Stimulated activated naive CD8-positive, alpha-beta T cell treated with anti-CD3 and anti-CD28 coated beads, Interleukin-15, Interleukin-2, amounts not matched to agents 100 U/mL and 50 U/mL, for 24 hours (primary cell): ENCODE data around the gene LSAMP.

Source experiments
- ATAC-seq: fragments of 150-1000 bp; cut with Tn5 transposase; one replicate; pipeline ENCODE4 v1.10.0; 2021
- DNase-seq: peaks from one replicate; pipeline ENCODE4 v3.0.0; 2021

LSAMP gene

DNA sequence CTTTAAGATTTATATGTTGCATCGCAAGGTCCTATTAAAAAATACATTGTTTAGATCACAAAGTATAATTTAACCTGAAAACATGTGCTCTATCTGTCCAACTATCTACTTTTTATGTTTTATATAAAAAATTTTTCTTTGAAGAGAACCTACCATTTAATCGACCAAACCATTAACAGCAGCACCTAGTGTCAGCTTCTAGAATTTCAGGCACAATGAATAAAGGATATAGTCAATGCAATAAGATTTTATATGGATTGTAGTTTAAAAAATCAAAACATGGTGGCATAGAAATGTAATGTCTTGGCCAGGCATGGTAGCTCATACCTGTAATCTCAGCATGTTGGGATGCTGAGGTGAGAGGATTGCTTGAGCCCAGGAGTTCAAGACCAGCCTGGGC, 508.2 kb downstream of the LSAMP start:
- no peak for DNase-seq
- no peak for ATAC-seq

DNA sequence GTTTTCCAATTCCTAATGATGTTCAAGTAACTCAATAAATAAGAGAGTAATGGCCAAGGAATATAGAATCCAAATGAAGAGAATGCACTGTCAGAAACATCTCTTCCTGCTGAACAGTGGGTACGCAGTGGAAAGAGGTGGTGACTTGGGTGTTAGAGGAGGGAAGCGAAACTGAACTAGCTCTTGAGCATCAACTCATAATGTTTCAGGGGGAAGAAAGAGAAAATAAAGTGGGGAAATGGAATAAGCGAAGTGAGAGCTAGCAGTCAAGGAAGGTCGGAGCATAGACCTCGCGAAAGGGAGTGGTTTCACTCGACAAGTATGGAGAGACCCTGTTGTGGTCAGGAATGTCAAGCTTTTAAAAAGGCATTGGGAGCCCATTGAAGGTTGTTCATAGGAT, 512.5 kb downstream of the LSAMP start:
- ATAC-seq (no peak), DNase-seq (no peak)

- no peak for ATAC-seq
- DNase-seq: no peak
Measured at GRCh38 chr3:115931581-115931980, 513.7 kb downstream of the LSAMP start.

- ATAC-seq: no peak
- no peak for DNase-seq
Measured at GRCh38 chr3:115930922-115931321, 514.4 kb downstream of the LSAMP start.

GRCh38 chr3:115930168-115930567, 515.1 kb downstream of the LSAMP start:
- no peak for ATAC-seq
- no peak for DNase-seq

GRCh38 chr3:115928376-115928775, 516.9 kb downstream of the LSAMP start:
- DNase-seq (no peak), ATAC-seq (no peak)

- DNase-seq: no peak
- ATAC-seq: no peak
Measured at GRCh38 chr3:115927197-115927596, 518.1 kb downstream of the LSAMP start.

GRCh38 chr3:115922681-115923347, 522.5 kb downstream of the LSAMP start:
- ATAC-seq (no peak), DNase-seq (no peak)

- DNase-seq (no peak), ATAC-seq (no peak)
Measured at GRCh38 chr3:115921711-115922110, 523.6 kb downstream of the LSAMP start.

GRCh38 chr3:115918900-115919299, 526.4 kb downstream of the LSAMP start:
- DNase-seq (no peak), ATAC-seq (no peak)

DNA sequence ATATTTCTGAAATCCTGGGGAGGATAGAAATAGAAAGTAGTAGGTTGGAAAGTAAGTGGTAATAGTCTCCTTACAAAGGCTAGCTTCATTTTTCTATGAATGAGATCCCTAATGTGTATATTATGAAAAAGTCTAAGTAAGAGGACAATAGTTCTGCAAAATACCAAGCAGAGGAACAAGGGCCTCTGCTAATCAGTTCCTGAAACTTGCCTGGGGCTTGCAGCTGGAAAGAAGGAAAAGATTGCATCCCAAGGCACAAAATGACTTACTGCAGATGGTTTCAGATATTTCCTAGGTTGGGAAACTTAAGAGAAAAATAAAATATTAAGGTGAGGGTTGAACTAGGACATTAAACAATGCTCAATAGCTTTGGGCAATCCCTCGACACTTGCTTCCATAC, 528.4 kb downstream of the LSAMP start:
- DNase-seq (no peak), ATAC-seq (no peak)

- no peak for DNase-seq
Measured at GRCh38 chr3:115915061-115915460, 530.2 kb downstream of the LSAMP start.

DNA sequence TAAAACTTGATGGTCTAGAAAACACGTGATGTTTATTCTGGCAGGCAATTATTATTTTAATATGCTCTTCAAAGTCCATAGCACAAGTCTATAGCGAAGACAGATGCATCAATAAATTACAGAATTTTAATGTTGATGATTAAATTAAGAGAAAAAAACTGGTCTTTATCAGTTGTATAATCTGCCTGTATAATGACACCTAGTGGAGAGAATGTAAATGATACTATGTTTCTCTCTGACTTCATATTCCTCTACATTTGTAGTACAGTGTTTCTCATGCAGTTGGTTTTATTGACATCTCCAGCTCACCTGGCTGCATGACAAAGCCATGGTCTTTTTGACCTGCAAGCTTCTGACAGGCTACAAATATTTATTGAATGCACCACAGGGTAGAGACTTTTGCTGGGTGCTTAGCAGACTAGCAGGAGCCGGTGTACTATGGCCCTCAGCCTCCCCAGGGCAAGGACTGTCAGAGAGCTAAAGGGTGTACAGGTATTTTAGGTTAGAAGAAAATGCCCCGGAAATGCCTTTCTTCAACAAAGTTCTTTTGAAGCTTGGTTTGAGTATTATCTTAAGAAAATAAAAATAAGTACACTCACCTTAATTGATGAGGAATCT, 532.1 kb downstream of the LSAMP start:
- DNase-seq (no peak), ATAC-seq (no peak)

More at GRCh38 chr3:115915061-115915460, 530.2 kb downstream of the LSAMP start:
- ATAC-seq: no peak

- no peak for ATAC-seq
- no peak for DNase-seq
Measured at GRCh38 chr3:115912372-115912771, 532.9 kb downstream of the LSAMP start.

DNA sequence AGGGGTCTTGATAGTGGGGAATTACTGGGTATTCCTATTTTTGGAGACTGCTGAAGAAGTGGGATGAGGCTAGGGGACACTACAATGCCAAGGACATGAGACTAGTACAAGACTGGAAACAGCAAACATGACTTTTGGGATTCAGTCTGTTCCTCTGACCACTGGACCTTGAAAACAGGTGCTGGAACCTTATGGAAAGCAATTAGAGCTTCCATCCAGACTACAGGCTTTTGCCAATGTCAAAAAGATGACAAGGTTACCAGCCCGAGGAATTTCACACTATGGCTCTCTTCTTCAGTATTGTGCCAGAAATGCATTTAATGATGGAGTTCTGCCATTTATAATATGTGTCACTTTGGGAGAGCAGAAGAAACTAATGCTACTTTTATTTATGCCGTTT, 539.4 kb downstream of the LSAMP start:
- DNase-seq: no peak
- no peak for ATAC-seq

- DNase-seq (no peak), ATAC-seq (no peak)
Measured at GRCh38 chr3:115903843-115904242, 541.4 kb downstream of the LSAMP start.

DNA sequence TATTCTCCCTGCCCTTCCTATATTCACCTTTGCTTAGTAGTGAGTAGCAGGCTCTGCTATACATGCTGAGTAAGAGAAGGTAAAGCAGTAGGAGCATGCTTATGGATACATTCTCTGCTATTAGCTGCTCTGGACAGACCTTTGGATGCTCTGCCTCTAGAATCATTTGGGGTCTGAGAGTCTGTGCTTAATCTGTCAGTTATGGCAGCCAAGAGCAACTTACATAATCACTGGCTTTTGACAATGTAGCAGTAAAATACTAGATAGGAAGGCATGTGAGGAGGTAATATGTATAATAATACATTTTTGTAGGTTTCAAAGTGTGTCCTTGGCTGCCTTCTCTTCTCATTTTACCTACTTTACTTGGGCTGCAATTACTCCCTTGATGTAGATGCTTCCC, 544.3 kb downstream of the LSAMP start:
- no peak for DNase-seq
- no peak for ATAC-seq

GRCh38 chr3:115899535-115899934, 545.8 kb downstream of the LSAMP start:
- DNase-seq (no peak), ATAC-seq (no peak)

GRCh38 chr3:115898656-115899410, 546.5 kb downstream of the LSAMP start:
- ATAC-seq: no peak
- no peak for DNase-seq

DNA sequence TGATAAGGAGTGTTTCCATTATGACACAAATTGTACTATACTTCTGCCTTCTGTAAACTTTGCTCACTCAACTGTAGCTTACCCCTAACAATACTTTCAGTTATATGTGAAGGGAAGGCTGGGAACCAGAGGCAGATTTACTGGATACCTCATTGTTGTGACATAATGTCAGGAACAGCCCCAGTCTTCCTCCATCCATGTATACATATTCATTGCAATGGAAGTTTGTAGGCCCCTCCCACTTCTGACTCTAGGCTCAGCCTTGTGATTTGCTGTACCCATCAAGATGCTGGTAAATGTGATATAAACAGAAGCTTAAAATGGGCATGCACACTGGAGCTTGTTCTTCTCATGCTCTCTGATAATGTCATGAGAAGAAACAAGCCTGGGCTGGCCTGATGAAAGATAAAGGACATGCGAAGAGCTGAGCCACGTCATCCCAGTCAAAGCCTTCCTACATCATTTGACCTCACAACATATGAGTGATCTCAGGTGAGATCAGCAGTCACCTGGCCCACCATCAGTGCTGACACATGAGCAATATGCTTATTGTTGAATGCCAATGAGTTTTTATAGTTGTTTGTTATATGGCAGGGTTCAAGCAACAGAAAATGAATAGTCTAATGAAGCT, 554.2 kb downstream of the LSAMP start:
- no peak for ATAC-seq
- DNase-seq: no peak

- ATAC-seq: no peak
Measured at GRCh38 chr3:115890579-115890978, 554.7 kb downstream of the LSAMP start.

DNA sequence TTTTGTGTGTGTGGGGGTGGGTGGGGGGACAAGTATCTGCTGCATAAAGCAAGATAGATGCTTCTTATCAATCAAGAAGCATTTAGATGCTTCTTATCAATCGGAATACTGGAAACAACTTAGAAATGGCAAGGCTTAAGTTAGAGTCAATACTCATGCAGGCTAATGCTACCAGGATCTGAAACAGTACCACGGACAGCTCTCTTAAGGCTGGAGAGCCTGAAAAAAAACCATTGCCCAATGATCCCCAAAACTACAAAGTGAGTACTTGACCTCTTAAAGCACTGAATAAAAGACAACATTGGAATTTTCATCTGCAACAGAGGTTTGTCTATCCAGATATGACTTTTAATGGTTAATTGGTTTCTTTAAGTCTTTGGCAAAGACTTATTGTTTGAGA, 559.7 kb downstream of the LSAMP start:
- no peak for DNase-seq
- no peak for ATAC-seq

More at GRCh38 chr3:115890579-115890978, 554.7 kb downstream of the LSAMP start:
- DNase-seq: no peak

- ATAC-seq (no peak), DNase-seq (no peak)
Measured at GRCh38 chr3:115877615-115877899, 567.7 kb downstream of the LSAMP start.
